GM21515 (cell line): ENCODE results near the gene VPS37B.

Source experiments
- ATAC-seq: cut with Tn5 transposase; IDR thresholded peaks from one replicate; pipeline ENCODE4 v1.9.1; 2021; ENCODE audit not compliant: unreplicated experiment

Gene VPS37B

GRCh38 chr12:122842505-122843405 lies 53.2 kb downstream of the VPS37B start:
- no peak for ATAC-seq

GRCh38 chr12:122841544-122842321 lies 54.2 kb downstream of the VPS37B start:
- ATAC-seq = no peak

DNA sequence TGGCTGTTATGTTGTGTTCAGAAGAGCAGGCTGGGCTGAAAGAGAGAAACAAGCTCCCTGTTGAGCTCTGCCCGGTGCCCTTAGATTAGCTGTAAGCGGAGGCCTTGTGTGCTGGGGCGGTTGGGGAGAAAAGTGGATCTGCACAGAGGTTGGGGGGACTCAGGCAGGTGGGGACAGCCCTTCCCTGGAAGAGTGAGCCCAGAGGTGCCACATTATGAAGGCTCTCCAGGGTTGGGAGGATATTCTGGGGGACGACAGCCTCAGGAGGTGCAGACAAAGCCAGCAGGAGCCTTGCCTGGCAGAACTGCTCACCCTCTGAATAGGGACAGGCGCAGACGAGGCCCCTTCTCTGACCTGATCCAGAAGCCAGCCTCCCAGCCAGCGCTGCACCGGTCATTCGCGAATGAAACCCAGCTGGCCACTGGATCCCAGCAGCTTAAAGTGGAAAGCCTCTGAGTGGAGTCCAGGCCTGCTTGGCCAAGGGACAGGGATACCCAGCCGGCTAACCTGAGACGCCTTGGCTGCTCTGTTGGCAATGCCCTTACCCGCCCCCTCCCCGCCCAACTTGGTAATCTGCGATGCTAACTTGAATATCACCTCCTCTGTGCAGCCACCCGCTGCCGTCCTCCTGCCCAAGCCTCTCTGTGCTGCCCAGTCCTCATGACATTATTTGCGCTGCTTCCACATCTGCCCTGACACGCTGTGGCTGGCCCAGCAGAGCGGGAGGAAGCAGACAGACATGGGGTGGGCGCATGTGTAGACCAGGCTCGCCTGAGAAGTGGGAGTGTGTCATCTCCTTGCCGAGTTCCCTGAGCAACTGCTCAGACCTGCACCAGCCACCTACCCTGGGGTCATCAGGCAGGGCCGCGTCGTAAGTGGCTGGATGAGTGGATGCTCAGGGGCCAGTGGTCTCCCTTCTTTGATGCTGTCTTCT lies 55.1 kb downstream of the VPS37B start:
- ATAC-seq = no peak

DNA sequence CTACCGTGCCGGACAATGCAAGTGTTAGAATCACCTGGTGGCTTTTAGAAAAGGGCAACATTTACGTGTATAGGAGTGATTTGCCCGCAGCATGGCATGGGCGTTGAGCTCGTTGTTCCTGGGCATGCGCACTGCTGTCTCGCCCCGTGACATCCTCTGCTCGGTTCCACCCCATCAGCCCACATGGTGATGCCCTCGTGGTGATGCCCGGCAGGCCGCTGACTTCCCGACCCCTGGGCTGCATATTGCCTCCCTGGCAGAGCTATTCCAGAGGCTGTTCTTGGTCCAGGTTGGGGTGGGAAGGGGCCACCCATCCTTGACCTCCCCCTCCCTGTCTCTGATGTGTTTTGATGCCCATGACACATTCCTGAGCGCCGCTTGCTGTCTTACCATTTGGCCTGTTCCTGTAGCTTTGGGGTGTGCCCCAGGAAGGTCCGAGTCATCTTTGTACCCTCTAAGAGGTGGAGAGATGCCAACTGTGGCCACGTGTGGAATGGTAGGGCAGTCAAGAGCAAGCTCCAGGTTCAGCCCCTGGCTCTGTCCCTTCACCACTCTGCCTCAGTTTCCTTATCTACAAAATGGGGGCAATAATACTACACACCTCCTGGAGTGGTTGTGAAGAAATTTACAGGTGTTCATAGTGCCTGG lies 55.9 kb downstream of the VPS37B start:
- no peak for ATAC-seq

- ATAC-seq = no peak
These were observed 57.1 kb downstream of the VPS37B start for GRCh38 chr12:122838841-122839240.

GRCh38 chr12:122837306-122838265 lies 58.3 kb downstream of the VPS37B start:
- no peak for ATAC-seq

- ATAC-seq = no peak
These were observed 59.6 kb downstream of the VPS37B start for GRCh38 chr12:122836027-122836921.

DNA sequence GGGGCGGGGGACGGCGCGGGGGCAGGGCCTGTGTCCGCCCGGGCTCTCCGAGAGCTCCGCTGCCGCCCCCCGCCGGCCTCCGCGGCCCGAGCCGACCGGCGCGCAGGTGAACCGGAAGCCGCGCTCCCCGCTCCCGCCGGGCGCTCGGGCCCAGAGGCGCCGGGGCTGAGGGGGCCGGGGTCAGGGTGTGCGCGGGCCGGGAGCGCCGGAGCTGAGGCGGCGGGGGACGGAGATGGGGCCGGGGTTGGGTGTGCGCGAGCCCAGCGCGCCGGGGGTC lies 60.2 kb downstream of the VPS37B start:
- no peak for ATAC-seq

DNA sequence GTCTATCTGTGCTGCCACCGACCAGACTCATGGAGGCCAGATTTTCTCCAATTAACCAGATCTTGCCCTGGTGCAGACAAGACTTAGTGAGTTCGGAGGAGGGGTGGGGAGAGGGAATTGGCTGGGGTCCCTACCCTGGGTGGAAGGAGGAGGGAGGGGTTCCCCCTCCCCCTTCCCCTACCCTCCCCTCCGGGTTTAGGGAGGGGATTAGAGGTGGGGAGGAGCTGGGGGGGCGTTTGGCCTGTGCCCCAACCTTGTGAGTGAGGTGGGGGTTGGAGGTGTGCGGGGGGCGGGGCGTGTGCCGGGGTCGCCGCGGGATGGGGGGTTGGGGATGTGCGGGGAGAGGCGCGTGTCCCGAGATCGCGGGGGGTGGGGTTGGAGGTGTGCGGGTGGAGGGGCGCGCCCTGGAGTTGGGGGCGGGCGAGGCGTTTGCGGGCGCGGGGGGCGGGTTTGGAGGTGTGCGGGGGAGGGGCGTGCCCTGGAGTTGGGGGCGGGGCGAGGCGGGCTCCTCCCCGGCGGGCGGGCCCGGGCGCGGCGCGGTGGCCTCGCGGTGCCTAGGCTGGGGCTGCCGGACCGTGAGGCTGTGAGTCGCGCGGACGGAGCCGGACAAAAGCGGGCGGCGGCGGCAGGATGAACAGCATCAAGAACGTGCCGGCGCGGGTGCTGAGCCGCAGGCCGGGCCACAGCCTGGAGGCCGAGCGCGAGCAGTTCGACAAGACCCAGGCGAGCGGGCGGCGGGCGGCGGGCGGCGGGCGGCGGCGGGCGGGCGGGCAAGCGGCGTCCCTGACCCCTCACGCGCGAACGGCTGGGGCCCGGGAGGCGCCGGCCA lies 60.8 kb downstream of the VPS37B start, which contains the start of gene HIP1R:
HIP1R (plus strand) TSS at position 537 of the 829 bp plus-strand sequence; CDS start at position 631, 94 bp downstream.
- no peak for ATAC-seq

GRCh38 chr12:122834104-122834920 lies 61.6 kb downstream of the VPS37B start:
- no peak for ATAC-seq

GRCh38 chr12:122830517-122831214 lies 65.3 kb downstream of the VPS37B start:
- no peak for ATAC-seq

DNA sequence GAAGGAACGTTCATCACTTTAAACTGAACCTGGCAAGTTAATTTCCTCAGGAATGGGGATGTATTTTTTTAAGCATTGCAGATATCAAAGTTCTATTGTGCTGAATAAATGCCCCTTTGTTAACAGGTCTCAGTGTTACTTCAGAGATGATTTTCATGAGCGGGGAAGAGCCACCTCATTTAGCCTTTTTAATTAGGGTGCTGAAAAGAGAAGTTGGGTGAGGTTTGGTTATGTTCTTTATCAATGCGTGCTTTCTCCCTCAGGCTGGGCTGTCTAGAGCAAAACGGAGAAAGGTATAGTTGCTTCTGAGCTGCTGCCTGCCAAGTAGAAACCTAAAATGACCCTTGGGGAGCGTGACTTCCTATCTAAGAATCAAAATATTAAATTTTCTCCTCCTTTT lies 68.7 kb downstream of the VPS37B start:
- no peak for ATAC-seq

- no peak for ATAC-seq
These were observed 69.9 kb downstream of the VPS37B start for GRCh38 chr12:122825773-122826724.

GRCh38 chr12:122823429-122823828 lies 72.5 kb downstream of the VPS37B start:
- ATAC-seq = no peak

DNA sequence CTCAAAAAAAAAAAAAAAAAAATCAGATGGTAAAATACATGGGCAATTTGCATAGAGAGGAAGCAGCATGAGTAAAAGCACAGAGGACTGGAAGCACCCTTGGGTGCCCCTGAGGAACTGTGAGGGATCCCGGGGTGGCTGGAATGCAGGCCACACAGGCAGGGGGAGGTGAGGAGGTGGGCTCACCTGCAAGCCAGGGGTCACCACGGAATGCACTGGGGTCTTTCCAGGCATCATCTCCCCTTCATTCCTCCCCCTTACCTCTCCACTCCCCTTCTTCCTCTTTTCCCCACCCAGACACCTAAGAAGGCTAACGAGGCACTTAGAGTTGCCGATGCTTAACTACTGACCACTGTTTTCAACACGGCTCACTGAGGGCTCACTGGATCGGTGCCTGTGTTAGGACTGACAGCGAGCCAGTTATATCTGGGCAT lies 75.1 kb downstream of the VPS37B start:
- ATAC-seq = no peak
